AG08395 (cell line): ENCODE data around the gene GTF2A2.

ENCODE experiments used
- DNase-seq: peaks from one replicate; pipeline ENCODE4 v3.0.0; 2012; ENCODE audit warnings: mixed read lengths, low spot score

The GTF2A2 gene

DNA sequence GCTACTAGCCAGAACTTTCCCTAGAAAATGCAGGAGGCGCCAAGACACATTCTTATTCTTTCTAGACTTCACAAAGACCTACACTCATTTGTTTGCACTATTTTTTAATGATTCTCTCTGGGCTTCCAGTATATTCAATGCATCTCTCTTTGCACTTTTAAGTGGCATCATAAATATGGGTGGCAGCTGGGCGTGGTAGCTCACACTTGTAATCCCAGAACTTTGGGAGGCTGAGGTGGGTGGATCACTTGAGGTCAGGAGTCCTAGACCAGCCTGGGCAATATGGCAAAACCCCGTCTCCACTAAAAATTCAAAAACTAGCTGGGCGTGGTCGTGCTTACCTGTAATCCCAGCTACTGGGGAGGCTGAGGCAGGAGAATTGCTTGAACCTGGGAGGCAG lies 51.3 kb downstream of the GTF2A2 start:
- no peak for DNase-seq

DNA sequence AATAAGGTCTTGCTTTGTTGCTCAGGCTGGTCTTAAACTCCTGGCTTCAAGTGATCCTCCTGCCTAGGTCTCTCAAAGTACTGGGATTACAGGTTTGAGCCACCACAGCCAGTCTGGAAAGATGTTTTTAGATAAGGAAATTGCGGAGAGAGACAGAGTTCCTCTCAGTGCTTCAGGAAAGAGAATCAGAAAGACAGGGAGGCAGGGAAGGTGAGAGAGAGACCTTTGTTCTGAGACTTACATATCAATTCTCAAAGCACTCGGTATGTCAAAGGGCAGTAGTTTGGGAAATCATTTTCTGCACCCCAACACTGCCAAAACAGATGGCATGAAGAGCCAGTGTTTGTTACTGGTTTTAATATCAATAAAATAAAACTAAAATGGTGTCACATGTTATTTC lies 58.9 kb downstream of the GTF2A2 start:
- no peak for DNase-seq

DNA sequence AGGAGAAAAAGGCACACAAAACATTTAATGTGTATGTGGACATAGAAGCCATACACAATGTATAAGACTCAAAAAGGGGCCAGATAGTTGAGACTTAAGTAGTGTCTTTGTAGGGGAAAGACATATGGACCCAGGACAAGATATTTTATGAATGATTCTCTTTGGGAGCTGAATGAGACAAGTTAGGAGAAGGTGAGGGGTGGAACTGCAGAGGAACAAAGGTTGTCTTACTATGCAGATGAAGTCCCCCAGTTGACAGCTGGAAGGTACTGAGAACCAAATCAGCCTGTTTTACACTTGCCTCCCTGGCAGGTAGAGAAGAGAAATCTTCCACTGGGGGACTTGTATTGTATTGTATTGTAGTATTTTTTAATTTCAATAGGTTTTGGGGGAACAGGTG lies 60.7 kb downstream of the GTF2A2 start:
- DNase-seq, result no peak

DNA sequence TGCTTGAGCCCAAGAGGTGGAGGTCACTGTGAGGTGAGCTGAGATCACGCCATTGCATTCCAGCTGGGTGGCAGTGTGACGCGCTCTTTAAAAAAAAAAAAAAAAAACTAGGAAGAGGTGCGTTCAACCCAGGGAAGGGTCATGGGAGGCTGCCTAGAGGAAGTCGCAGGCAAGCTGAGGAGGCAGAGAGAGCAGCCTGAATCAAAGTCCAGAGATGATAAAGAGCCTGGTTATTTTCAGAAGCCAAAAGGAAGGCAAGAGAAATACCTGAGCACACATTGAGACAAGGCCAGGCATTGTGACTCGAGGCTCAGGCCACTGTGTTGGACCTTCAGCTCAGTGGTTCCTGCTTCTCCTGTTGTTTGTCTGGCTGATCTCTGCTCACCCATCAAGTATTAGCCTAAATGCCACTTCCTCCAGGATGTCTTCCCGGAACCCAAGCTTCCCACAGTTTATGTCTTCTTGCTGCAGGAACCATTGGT lies 61.8 kb downstream of the GTF2A2 start:
- no peak for DNase-seq

DNA sequence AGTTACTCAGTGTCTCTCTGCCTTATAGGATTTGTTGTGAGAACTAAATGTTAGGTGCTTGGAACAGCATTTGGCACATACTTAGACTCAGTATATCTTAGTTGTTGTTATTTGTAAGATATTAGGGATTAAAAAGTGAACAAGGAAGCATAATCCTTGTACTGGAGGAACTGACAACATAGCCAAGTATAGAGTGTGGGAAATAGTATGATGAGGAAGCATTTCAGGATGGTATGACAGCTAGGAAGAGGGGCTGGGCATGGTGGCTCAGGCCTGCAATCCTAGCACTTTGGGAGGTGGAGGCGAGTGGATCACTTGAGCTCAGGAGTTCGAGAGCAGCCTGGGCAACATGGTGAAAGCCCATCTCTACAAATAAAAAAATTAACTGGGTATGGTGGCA lies 62.3 kb downstream of the GTF2A2 start:
- no peak for DNase-seq

DNA sequence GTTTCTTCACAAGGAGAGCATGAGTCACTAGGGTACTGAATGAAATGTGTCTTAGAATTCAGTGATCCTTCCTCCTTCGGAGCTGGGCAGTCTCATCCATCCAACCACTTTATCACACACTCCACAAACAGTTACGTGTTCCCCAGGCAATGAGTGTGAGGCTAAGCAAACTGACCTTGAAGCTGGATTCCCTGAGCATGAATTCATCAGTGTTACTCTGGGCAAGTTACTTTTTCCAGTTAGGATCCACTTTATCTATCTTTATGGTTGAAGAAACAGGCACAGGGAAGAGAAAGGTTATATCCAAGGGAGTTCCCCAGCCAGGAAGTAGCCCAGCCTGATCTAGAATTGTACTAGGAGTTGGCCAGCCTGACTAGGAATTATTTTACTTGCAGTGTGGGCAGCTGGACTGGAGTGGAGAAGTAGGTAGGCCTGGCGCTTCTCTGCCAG lies 62.8 kb downstream of the GTF2A2 start:
- DNase-seq, result peak; percentile 33

DNA sequence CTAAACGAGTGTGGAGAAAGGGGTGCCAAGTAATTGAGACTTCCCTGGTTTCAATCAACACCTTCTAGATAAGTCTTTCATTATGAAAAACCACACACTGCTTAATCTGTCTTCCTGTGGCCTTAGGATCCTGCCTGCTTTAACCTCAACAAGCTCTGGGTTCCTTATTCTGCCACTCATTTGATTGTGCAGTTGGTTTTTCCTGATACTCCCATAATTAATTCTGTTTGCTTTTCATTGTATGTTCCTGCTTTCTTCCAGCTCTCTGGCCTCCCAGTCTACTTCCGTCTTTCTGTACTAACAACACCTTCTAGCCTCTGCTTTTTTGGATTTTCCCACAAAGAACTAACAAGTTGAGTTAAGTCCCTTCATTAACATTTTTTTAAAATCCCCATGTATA lies 66.0 kb downstream of the GTF2A2 start:
- no peak for DNase-seq

DNA sequence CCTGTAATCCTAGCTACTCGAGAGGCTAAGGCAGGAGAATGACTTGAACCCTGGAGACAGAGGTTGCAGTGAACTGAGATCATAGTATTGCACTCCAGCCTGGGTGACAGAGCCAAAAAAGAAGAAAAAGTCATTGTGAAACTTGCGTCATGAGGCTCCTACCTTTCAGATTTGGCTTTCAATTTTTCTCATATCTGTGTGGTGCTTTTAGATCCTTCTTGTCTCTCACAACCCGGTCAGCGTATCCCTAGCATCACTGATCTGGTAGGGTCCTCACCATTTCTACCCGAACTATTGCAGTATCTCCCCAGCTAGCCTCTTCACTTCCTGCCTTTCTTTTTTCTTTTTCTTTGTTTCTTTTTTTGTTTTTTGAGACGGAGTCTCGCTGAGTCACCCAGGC lies 67.3 kb downstream of the GTF2A2 start:
- no peak for DNase-seq
